A549 (cell line): Measurements from ENCODE around the gene GABBR2. TPM values are rescaled to one million over a fixed set of nuclear protein-coding genes. Genes with fewer than 3 reads are reported as not detected.

Experiments
- ATAC-seq, 2 experiments: fragments of 200-7000 bp in 1 of 2; fragments of >200 bp in 1 of 2; cut with Nextera tagmentation in 1 of 2; cut with Tn5 transposase in 1 of 2; 3 replicates each; pipeline versions ENCODE4 v1.8.0 to v1.9.1; 2018 to 2020; ENCODE audit warnings: mild to moderate bottlenecking in 1 of 2, moderate library complexity in 1 of 2
- CTCF ChIA-PET: fragments of 300-600 bp; sonication (Branson Sonifier 250); formaldehyde crosslinking; extraction: SDS; loops from one replicate; lab custom pipeline; 2021; ENCODE audit warnings: antibody characterized with exemption, inconsistent platforms; lab: Yijun Ruan, JAX
- POLR2A ChIA-PET: fragments of 350-600 bp; formaldehyde crosslinking; extraction: SDS; loops from one replicate; lab custom pipeline; 2021; ENCODE audit warnings: antibody characterized with exemption, inconsistent platforms; lab: Yijun Ruan, JAX
- DNase-seq, 2 experiments: peaks; one replicate each; pipeline versions ENCODE4 v3.0.0 to v3.0.0-alpha.2; 2011 to 2016; ENCODE audit warnings: low read depth in 1 of 2, low spot score in 1 of 2
- FAIRE-seq: peaks from 2 replicates; lab custom pipeline; 2011; peaks lifted over from hg19 to GRCh38; lab: Jason Lieb, UNC
- H3K27ac ChIP-seq, 2 experiments: fragments of >200 bp; sonication (Bioruptor Twin); formaldehyde crosslinking; 3 replicates each; pipeline ENCODE4 v1.5.1; 2016 to 2017
- H3K4me1 ChIP-seq: fragments of >200 bp; sonication (Bioruptor Twin); formaldehyde crosslinking; 3 replicates; pipeline ENCODE4 v1.6.1; 2016
- H3K4me2 ChIP-seq: fragments of >200 bp; sonication (Bioruptor Twin); formaldehyde crosslinking; 3 replicates; pipeline ENCODE4 v1.6.1; 2016
- H3K4me3 ChIP-seq: fragments of >200 bp; sonication (Bioruptor Twin); formaldehyde crosslinking; 3 replicates; pipeline ENCODE4 v1.5.1; 2016
- H3K9me3 ChIP-seq: fragments of >200 bp; sonication (Bioruptor Twin); formaldehyde crosslinking; 3 replicates; pipeline ENCODE4 v1.6.1; 2016
- BCL3 ChIP-seq: fragments of >200 bp; sonication (Bioruptor Twin); formaldehyde crosslinking; IDR thresholded peaks from 3 replicates; pipeline ENCODE4 v1.6.1; 2016
- CHD2 ChIP-seq: fragments of 150-350 bp; IDR thresholded peaks from 2 replicates; pipeline ENCODE4 v1.6.1; 2014; ENCODE audit warnings: low read length; ENCODE audit not compliant: partially characterized antibody
- E2F6 ChIP-seq: IDR thresholded peaks from 2 replicates; pipeline ENCODE4 v1.6.1; 2012; ENCODE audit warnings: low read depth, borderline replicate concordance
- EHF ChIP-seq: fragments of 250-450 bp; sonication (Bioruptor Pico); IDR thresholded peaks from 2 replicates; pipeline ENCODE4 v1.5.0; 2020; ENCODE audit warnings: mild to moderate bottlenecking
- EHMT2 ChIP-seq: fragments of 200-600 bp; sonication (generic); IDR thresholded peaks from 2 replicates; pipeline ENCODE4 v1.6.1; 2016; ENCODE audit warnings: antibody characterized with exemption, low read depth, mild to moderate bottlenecking, moderate library complexity
- ESRRA ChIP-seq: fragments of 150-350 bp; IDR thresholded peaks from 2 replicates; pipeline ENCODE4 v1.6.1; 2014; ENCODE audit warnings: mild to moderate bottlenecking, low read length, borderline replicate concordance
- FOXS1 ChIP-seq: fragments of 250-450 bp; sonication (Bioruptor Pico); IDR thresholded peaks from 2 replicates; pipeline ENCODE4 v1.5.0; 2020; ENCODE audit warnings: mild to moderate bottlenecking, moderate library complexity
- GATA3 ChIP-seq: IDR thresholded peaks from 2 replicates; pipeline ENCODE4 v1.6.1; 2012; ENCODE audit warnings: borderline replicate concordance
- HOXA7 ChIP-seq: fragments of 250-450 bp; sonication (Bioruptor Pico); IDR thresholded peaks from 2 replicates; pipeline ENCODE4 v1.5.0; 2020; ENCODE audit warnings: mild to moderate bottlenecking, moderate library complexity
- HOXB13 ChIP-seq: fragments of 250-450 bp; sonication (Bioruptor Pico); IDR thresholded peaks from 2 replicates; pipeline ENCODE4 v1.5.0; 2020; ENCODE audit warnings: low read depth, mild to moderate bottlenecking, moderate library complexity
- HOXB5 ChIP-seq: fragments of 250-450 bp; sonication (Bioruptor Pico); IDR thresholded peaks from 2 replicates; pipeline ENCODE4 v1.5.0; 2020; ENCODE audit warnings: mild to moderate bottlenecking, moderate library complexity
- KDM5A ChIP-seq: fragments of 200-600 bp; sonication (generic); IDR thresholded peaks from 2 replicates; pipeline ENCODE4 v1.6.1; 2016; ENCODE audit warnings: antibody characterized with exemption, mild to moderate bottlenecking
- MYC ChIP-seq: IDR thresholded peaks from 2 replicates; pipeline ENCODE4 v1.6.1; 2012; ENCODE audit warnings: mild to moderate bottlenecking, inconsistent platforms, low read length, improper control_type of control experiment, borderline replicate concordance
- NPAS2 ChIP-seq: fragments of 250-450 bp; sonication (Bioruptor Pico); IDR thresholded peaks from 2 replicates; pipeline ENCODE4 v1.8.0; 2022; ENCODE audit warnings: mild to moderate bottlenecking, moderate library complexity, borderline replicate concordance
- PBX3 ChIP-seq: IDR thresholded peaks from 2 replicates; pipeline ENCODE4 v1.6.1; 2012
- RARB ChIP-seq: fragments of 250-450 bp; sonication (Bioruptor Pico); IDR thresholded peaks from 2 replicates; pipeline ENCODE4 v1.8.0; 2021; ENCODE audit warnings: mild to moderate bottlenecking, moderate library complexity
- REST ChIP-seq: fragments of 200-600 bp; sonication (generic); IDR thresholded peaks from 2 replicates; pipeline ENCODE4 v1.6.1; 2016; ENCODE audit warnings: antibody characterized with exemption, mild to moderate bottlenecking, moderate library complexity
- SMC3 ChIP-seq: fragments of >200 bp; sonication (Bioruptor Twin); formaldehyde crosslinking; IDR thresholded peaks from 3 replicates; pipeline ENCODE4 v1.6.1; 2018; ENCODE audit warnings: inconsistent platforms
- SREBF2 ChIP-seq: fragments of 450-650 bp; IDR thresholded peaks from 2 replicates; pipeline ENCODE4 v1.6.1; 2014; ENCODE audit warnings: mild to moderate bottlenecking, moderate library complexity
- TFCP2L1 ChIP-seq: fragments of 250-450 bp; sonication (Bioruptor Pico); IDR thresholded peaks from 2 replicates; pipeline ENCODE4 v1.5.0; 2021; ENCODE audit warnings: mild to moderate bottlenecking
- USF2 ChIP-seq: fragments of 450-650 bp; IDR thresholded peaks from 2 replicates; pipeline ENCODE4 v1.6.1; 2014; ENCODE audit warnings: antibody characterized with exemption
- ZNF302 ChIP-seq: fragments of 250-450 bp; sonication (Bioruptor Pico); IDR thresholded peaks from 2 replicates; pipeline ENCODE4 v1.9.0; 2021; ENCODE audit warnings: inconsistent platforms, mild to moderate bottlenecking, moderate library complexity
- ZSCAN20 ChIP-seq: fragments of 250-450 bp; sonication (Bioruptor Pico); IDR thresholded peaks from 2 replicates; pipeline ENCODE4 v1.8.0; 2022; ENCODE audit warnings: mild to moderate bottlenecking, moderate library complexity
- WGBS: methylation state at CpG from one replicate; pipeline ENCODE4 v1.1.6; 2017; ENCODE audit errors: missing lambda C conversion rate; 5-methylcytosine and 5-hydroxymethylcytosine counted together
- polyA plus RNA-seq, 4 experiments: library from polyadenylated mRNA; depleted of rRNA in 3 of 4; stranded (reverse); fragments of >200 nt; fragmentation: RNase III in 1 of 4; extraction: RNeasy Plus Mini Kit Qiagen cat#74134 plus additional on column Dnase treatment in 1 of 4; gene quantifications; 2 replicates in 3 of 4; 3 replicates in 1 of 4; pipeline ENCODE4 v1.2.3, GENCODE V29; 2011 to 2017

GABBR2 gene
- polyA plus RNA-seq, 2 of the 4 experiments (the other 2 are of a cell fraction), result 0.08 to 0.57 TPM

- Histone ChIP-seq H3K27ac (no peak overlapping the region), H3K4me1 (no peaks in the 10 kb centered on the region), H3K4me3 (no peak overlapping the region)
- CTCF ChIA-PET, result interaction anchor here (0.6 to 1.4 kb wide), 2 partner anchors 44 to 620 kb away, joined by 3 to 5 read pairs; no protein-coding TSS in a partner anchor
- TF ChIP-seq HOXB13 (no peak), ZSCAN20 (no peak), NPAS2 (CRISPR knock-in tag) (no peak), REST (no peak), EHF (CRISPR knock-in tag) (no peak), SREBF2 (no peak)
- TF ChIP-seq, all 56 proteins: peak for 0
- ATAC-seq (no peak), FAIRE-seq (no peak), DNase-seq (no peak)
- H3K9me3 ChIP-seq, result no peaks in the 10 kb centered on the region
- WGBS, result 83% methylated on average over 10 of the region's 10 CpGs
- POLR2A ChIA-PET, result no interaction called here
- H3K4me2 ChIP-seq, result no peak overlapping the region
Measured at GRCh38 chr9:98732091-98732490, 23.4 kb upstream of the GABBR2 start.

- WGBS, result 100% methylated on average over 4 of the region's 5 CpGs
- H3K4me2 ChIP-seq, result no peak overlapping the region
- H3K4me1 ChIP-seq, result no peaks in the 10 kb centered on the region
- H3K9me3 ChIP-seq, result no peaks in the 10 kb centered on the region
- no peak for FAIRE-seq
- ChIA-PET CTCF (no interaction called here), POLR2A (no interaction called here)
- TF ChIP-seq TFCP2L1 (CRISPR knock-in tag), result no peak
- TF ChIP-seq ZNF302 (CRISPR knock-in tag), result no peak
- TF ChIP-seq PBX3, result no peak
- no peak for TF ChIP-seq HOXB5 (CRISPR knock-in tag)
- TF ChIP-seq USF2, result no peak
- TF ChIP-seq EHMT2, result no peak
- no peak for TF ChIP-seq FOXS1 (CRISPR knock-in tag)
- TF ChIP-seq KDM5A, result no peak
- no peak for TF ChIP-seq HOXA7 (CRISPR knock-in tag)
- DNase-seq, result no peak
- H3K27ac ChIP-seq, result no peak overlapping the region
- H3K4me3 ChIP-seq, result no peak overlapping the region
- no peak for ATAC-seq
Measured at GRCh38 chr9:98730871-98731270, 22.1 kb upstream of the GABBR2 start.

GRCh38 chr9:98728500-98728899 lies 19.8 kb upstream of the GABBR2 start:
- no peak overlapping the region for H3K27ac ChIP-seq
- peaks cover 9% of the 10 kb centered on the region; the same call in 2 of the 3 replicates for H3K9me3 ChIP-seq
- no peaks in the 10 kb centered on the region for H3K4me1 ChIP-seq
- H3K4me3 ChIP-seq, result no peak overlapping the region
- ATAC-seq (no peak; a peak in 2 of 6 replicates), FAIRE-seq (no peak), DNase-seq (no peak)
- POLR2A ChIA-PET, result no interaction called here
- no peak overlapping the region for H3K4me2 ChIP-seq
- CTCF ChIA-PET, result interaction anchor here (0.8 to 1.5 kb wide), 4 partner anchors 12 to 413 kb away, joined by 3 to 4 read pairs (median 4); no protein-coding TSS in a partner anchor
- WGBS, result 83% methylated on average over 10 of the region's 11 CpGs
- TF ChIP-seq REST (no peak), MYC (no peak), RARB (CRISPR knock-in tag) (no peak), HOXB5 (CRISPR knock-in tag) (no peak), GATA3 (no peak), BCL3 (no peak), E2F6 (no peak), ESRRA (no peak), SMC3 (no peak), CHD2 (no peak)
